ENCODE measurements around the gene NDUFA8. TPM values are rescaled to one million over a fixed set of nuclear protein-coding genes. Genes with fewer than 3 reads are reported as not detected.

Gene NDUFA8
- total RNA-seq = 1.2 TPM

DNA sequence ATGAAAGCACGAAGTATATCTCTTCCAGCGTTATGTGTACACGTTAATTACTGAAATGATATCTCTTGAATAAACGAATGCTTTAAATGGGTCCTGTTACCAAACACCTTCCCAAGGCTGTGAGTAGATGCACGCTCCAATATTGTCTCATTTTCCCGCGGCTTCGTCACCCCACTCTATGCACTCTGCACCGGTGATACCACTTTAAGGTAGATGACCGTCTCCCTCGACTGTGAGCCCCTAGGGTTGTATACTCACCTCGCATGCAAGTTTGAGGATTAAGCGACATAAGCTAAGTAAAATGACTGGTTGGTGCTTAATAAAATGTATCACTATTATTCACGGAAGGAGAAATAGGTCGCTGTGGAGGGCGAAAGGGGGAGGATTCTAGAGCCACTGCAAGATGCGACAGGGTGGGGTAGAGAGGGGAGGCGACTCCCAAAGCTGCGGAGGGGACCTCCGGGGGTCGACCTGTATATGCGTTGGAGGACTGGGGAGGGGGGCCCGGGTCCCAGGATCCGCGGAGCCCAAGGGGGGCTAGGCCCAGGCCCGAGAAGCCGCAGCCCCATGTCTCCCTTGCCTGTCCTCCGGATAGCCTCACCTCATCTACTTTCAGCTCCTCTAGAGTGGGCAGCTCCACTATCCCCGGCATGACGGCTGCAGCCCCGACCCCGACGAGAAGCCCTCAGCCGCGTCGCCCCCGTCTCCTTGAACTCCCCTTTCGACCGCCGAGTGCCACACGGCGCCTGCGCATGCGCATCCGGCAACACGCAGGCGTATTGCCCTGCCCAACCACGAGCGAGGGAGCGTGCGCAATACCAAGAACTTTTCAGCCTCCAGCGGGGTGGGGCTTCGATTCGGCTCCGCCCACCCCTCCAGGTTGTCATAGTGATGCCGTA is at the start of gene NDUFA8, which contains the start of gene MORN5:
NDUFA8 (minus strand) TSS at position 754 of the 899 bp plus-strand sequence; CDS start at position 652, 102 bp downstream.
MORN5 (plus strand) TSS at position 883 of the 899 bp plus-strand sequence. CDS start 65 bp downstream, outside the sequence.
- Histone ChIP-seq H3K9me3 (ENCODE audit: low read depth, low read length) (no peaks in the 10 kb centered on the region), H3K4me1 (ENCODE audit: insufficient read depth, low read length) (peaks cover 11% of the 10 kb centered on the region), H3K27me3 (ENCODE audit: insufficient read depth, low read length) (peaks cover 4% of the 10 kb centered on the region), H3K4me3 (ENCODE audit: low read length) (peak within 1 kb of the TSS; percentile 80)

DNA sequence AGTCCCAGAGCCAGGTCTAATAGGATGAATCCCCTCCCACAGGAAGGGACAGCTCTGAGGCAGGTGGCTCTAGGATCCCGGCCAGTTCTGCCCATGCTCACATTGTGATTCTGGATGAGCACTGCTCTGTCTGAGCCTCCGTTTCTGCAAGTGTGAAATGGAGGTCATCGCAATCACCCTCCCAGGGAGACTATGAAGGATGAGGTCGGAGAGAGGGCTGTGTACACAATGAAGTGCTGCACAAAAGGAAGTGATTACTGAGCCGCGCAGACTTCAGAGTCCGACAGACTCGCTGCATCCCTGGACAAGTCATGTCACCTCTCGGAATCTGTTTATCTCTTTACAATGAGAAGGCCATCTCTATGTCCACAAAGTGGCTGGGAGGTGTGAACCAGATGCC is 47.5 kb upstream of the NDUFA8 start:
- Histone ChIP-seq H3K4me3 (ENCODE audit: low read length) (no peak overlapping the region), H3K4me1 (ENCODE audit: insufficient read depth, low read length) (no peaks in the 10 kb centered on the region), H3K9me3 (ENCODE audit: low read depth, low read length) (no peaks in the 10 kb centered on the region), H3K27me3 (ENCODE audit: insufficient read depth, low read length) (peaks cover 11% of the 10 kb centered on the region)

DNA sequence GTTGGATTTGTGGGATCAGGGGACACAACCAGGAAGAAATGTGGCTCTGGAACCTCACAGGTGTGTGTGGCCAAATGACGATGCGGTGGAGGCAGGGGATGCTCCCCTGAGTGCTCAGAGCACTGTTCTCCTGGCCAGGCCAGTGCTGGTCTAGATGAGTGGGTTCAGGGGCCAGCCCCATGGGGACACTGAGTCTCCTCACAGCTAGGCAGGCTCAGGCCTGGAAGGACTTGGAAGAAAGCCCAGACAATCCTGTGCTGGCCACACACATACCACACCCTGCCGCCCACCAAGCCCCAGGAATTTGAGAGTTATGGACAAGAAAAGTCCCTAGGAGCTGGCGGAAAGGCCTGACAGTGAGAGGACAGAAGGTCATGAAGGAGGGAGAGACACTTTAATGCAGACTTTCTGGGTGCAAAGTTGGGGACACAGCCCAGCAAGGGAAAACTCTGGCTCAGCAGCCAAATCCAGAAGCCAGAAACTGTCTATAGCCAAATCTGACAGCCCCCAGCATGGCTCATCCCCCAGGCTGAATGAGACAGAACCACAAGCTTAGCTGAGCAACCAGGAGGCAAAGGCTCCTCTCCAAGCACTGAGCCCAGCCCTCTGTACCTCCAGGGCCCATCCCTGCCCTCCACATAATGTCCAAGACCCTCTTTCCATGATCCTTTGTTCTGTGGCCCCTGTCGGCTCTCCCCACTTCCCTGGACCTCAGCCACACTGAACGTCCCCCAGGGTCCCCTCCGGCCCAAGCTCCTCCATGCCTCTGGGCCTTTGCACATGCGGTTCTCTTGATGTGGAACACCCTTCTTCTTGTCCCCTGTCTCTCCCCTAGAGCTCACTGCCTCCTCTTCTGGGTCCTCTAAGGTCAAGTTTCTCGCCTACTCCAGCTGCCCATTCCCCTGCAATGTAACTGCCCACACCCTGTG is 46.8 kb upstream of the NDUFA8 start:
- H3K27me3 ChIP-seq (ENCODE audit: insufficient read depth, low read length) = peaks cover 3% of the 10 kb centered on the region
- H3K4me3 ChIP-seq (ENCODE audit: low read length) = no peak overlapping the region
- no peaks in the 10 kb centered on the region for H3K9me3 ChIP-seq (ENCODE audit: low read depth, low read length)
- no peaks in the 10 kb centered on the region for H3K4me1 ChIP-seq (ENCODE audit: insufficient read depth, low read length)

DNA sequence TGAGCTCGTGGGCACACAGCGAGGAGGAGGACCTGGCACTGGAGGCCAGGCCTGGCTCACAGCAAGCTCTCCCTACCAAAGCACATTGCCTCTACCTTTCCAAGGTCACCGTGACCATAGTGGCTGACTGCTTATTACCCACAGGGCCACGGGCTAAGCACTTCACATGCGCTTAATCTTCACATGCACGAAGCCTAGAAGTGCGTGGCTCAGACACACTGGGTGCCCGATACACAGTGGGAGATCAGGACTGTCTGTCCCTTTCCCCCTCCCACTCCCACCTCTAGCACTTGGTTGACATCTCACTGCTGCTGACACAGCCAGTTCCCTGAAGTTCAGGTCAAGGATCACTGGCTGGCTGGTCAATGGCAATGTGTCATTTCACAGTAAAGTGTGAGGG is 45.6 kb upstream of the NDUFA8 start:
- no peaks in the 10 kb centered on the region for H3K4me1 ChIP-seq (ENCODE audit: insufficient read depth, low read length)
- no peaks in the 10 kb centered on the region for H3K27me3 ChIP-seq (ENCODE audit: insufficient read depth, low read length)
- no peak overlapping the region for H3K4me3 ChIP-seq (ENCODE audit: low read length)
- no peaks in the 10 kb centered on the region for H3K9me3 ChIP-seq (ENCODE audit: low read depth, low read length)

DNA sequence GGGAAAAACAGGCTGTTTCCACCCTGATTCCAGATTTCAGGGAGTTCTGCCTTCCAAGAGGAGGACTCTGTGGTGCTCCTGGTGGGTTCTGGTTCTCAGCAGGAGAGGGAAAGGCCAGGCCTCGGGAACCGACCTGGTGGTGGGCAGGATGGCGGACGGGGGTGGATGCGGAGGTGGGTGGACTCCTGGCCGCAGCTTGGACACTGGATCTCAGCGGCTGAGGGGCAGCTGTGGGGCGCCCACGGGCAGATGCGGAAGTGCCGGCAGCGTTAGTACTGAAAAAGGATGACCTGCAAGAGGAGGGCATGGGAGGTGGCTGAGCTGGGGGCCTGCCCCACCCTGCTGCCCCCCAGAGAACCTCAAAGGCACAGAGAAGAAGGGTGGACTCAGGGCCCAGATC is 44.9 kb upstream of the NDUFA8 start:
- no peaks in the 10 kb centered on the region for H3K4me1 ChIP-seq (ENCODE audit: insufficient read depth, low read length)
- no peak overlapping the region for H3K4me3 ChIP-seq (ENCODE audit: low read length)
- H3K27me3 ChIP-seq (ENCODE audit: insufficient read depth, low read length) = no peaks in the 10 kb centered on the region
- H3K9me3 ChIP-seq (ENCODE audit: low read depth, low read length) = no peaks in the 10 kb centered on the region

DNA sequence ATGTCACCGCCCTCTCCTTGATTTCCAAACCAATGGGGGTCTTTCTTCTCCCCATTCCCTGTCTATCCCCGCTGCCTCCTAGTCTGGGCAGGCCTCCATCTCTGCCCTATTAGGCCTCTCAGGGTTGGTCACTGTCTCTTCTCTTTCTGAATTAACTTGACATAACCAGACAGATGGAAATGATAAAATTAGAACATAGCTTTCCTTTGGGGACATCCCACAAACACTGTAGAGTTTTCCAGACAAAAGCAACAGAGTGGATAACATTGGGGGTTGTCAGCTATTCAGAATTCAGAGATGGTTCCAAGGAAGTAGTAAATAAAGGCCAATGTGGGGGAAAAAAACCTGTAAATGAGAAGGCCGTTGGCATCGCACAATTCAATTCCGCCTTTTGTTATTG is 44.5 kb upstream of the NDUFA8 start:
- no peak overlapping the region for H3K4me3 ChIP-seq (ENCODE audit: low read length)
- H3K4me1 ChIP-seq (ENCODE audit: insufficient read depth, low read length) = no peaks in the 10 kb centered on the region
- no peaks in the 10 kb centered on the region for H3K9me3 ChIP-seq (ENCODE audit: low read depth, low read length)
- no peaks in the 10 kb centered on the region for H3K27me3 ChIP-seq (ENCODE audit: insufficient read depth, low read length)

DNA sequence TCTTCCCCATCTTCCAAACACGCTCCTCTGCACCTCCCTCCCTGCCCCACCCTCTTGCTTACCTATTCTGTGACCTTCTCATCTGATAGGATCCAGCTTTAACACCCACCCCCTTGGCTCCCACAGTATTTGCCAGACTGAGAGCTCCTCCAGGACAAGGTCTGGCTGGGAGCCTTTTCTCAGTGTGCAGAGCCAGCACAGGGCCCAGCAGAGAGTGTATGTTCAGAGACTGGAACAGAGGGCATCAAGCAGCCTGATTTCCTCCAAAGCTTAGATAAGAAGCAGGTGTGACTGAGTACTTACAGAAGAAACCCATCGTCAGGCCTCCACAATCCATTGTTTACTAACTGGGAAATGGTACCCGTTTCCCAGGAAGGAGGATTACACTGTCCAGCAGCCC is 42.5 kb upstream of the NDUFA8 start:
- Histone ChIP-seq H3K4me1 (ENCODE audit: insufficient read depth, low read length) (no peaks in the 10 kb centered on the region), H3K27me3 (ENCODE audit: insufficient read depth, low read length) (no peaks in the 10 kb centered on the region), H3K4me3 (ENCODE audit: low read length) (no peak overlapping the region), H3K9me3 (ENCODE audit: low read depth, low read length) (no peaks in the 10 kb centered on the region)

DNA sequence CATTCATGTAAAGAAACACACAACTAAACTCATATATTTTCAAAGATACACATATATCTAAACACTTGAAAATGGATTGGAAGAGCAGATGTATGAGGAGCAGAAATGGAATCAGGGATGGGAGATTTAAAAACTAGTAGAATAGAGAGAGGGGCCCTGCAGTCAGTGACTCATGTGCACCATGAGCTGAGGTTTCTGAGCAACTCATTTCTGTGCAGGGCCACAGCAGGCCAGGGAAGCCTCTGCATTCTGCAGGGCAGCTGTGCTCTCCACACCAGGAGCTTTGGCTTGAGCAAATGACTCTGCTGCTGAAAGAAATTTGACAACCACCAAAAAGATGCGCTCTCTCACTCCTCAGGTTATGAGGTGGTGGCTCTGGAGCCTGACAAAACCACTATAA is 42.1 kb upstream of the NDUFA8 start:
- Histone ChIP-seq H3K9me3 (ENCODE audit: low read depth, low read length) (no peaks in the 10 kb centered on the region), H3K4me1 (ENCODE audit: insufficient read depth, low read length) (no peaks in the 10 kb centered on the region), H3K27me3 (ENCODE audit: insufficient read depth, low read length) (no peaks in the 10 kb centered on the region), H3K4me3 (ENCODE audit: low read length) (no peak overlapping the region)

DNA sequence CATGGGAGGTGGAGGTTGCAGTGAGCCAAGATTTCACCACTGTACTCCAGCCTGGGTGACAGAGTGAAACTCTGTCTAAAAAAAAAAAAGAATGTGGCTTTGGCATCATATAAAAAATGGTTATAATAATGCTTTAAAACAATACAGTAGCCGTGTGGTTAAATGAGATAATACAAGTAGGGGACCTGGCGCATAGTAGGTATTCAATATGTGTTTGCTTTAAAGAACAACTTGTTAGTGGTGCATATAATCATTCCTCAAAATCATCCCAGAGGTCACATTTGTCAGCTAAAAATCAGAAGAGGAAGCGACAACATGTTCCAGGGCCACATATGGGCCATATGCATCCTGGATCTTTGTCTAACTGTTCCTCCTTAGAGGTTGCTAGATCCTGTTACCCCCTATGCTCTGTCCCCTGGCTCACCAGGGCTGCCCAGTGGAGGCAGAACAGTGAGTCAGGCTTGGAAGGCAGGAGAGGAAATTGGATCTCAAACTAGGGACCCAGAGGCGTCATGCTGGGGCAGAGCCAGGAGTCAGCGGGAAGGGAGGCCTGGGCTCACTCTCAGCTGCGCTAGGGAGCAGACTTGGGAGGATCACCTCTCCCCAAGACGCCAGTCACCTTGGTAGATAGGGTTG is 41.5 kb upstream of the NDUFA8 start:
- H3K9me3 ChIP-seq (ENCODE audit: low read depth, low read length) = no peaks in the 10 kb centered on the region
- H3K27me3 ChIP-seq (ENCODE audit: insufficient read depth, low read length) = no peaks in the 10 kb centered on the region
- no peak overlapping the region for H3K4me3 ChIP-seq (ENCODE audit: low read length)
- no peaks in the 10 kb centered on the region for H3K4me1 ChIP-seq (ENCODE audit: insufficient read depth, low read length)

DNA sequence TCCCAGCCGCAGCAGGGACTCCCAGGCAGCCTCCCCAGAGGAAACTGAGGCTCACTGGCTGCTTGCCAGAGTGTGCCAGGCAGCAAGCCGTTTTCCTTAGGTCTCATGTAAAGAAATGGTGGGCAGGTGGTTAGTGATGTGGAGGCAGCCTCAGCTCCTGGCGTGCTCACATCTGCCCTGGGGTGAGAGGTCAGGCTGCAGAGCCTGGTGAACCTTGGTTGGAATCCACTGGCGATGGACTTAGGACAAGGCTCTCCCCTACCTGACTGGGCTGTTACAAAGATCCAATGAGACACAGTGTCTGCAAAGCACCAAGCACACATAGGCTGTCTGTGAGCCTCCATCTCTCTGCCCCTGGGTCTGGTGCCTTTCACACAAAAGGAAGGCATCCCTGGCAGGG is 38.3 kb upstream of the NDUFA8 start:
- Histone ChIP-seq H3K4me1 (ENCODE audit: insufficient read depth, low read length) (no peaks in the 10 kb centered on the region), H3K4me3 (ENCODE audit: low read length) (no peak overlapping the region), H3K27me3 (ENCODE audit: insufficient read depth, low read length) (no peaks in the 10 kb centered on the region), H3K9me3 (ENCODE audit: low read depth, low read length) (no peaks in the 10 kb centered on the region)

DNA sequence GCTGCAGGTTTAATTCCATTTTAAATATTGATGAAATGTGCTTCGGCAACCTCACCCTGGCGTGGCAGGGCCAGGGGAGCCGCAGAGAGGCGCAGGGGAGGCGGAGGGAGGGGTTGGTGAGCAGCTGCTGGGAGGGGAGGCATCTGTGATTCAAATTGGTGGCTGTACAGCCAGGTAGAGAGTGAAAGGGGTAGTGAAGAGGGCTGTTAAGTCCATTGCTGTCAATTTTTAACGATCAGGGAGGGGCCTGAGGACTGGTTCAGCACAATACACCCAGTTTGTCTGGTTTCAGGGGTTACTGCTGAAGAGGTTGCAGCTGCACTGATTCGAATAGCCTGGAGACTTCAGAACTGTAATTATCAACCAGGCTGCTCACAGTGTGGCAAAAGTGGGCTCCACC is 37.8 kb upstream of the NDUFA8 start:
- Histone ChIP-seq H3K9me3 (ENCODE audit: low read depth, low read length) (no peaks in the 10 kb centered on the region), H3K4me1 (ENCODE audit: insufficient read depth, low read length) (no peaks in the 10 kb centered on the region), H3K27me3 (ENCODE audit: insufficient read depth, low read length) (no peaks in the 10 kb centered on the region), H3K4me3 (ENCODE audit: low read length) (no peak overlapping the region)

DNA sequence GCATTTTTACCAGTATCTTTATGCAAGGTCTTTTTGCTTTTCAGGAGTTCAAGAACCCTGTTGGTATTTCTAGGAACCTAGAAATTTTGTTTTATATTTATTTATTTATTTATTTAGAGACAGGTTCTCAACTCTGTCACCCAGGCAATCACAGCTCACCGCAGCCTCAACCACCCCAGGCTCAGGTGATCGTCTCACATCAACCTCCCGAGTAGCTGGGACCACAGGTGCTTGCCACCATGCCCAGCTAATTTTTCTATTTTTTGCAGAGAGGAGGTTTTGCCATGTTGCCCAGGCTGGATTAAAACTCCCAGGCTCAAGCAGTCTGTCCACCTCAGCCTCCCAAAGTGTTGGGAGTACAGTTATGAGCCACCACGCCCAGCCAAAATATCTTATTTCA is 36.3 kb upstream of the NDUFA8 start:
- Histone ChIP-seq H3K9me3 (ENCODE audit: low read depth, low read length) (no peaks in the 10 kb centered on the region), H3K4me1 (ENCODE audit: insufficient read depth, low read length) (no peaks in the 10 kb centered on the region), H3K27me3 (ENCODE audit: insufficient read depth, low read length) (no peaks in the 10 kb centered on the region), H3K4me3 (ENCODE audit: low read length) (no peak overlapping the region)

DNA sequence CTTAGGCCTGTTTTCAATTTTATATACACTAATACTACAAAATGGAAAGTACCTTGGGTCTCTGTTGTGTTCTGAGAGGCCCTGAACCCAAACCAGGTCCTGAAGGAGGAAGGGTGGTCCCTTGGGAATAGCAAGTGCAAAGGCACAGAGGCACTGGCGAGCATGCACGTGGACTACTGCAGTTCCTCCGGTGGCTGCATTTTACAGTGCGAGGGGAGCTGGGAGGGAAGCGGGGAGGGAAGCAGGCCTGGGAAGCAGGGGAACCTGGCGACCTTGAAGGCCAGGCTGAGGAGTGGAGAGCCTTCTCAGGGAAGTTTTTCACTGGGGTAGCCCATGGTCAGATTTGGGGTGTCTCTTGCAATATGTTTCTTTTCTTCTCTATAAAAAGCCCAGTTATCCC is 34.1 kb upstream of the NDUFA8 start:
- Histone ChIP-seq H3K27me3 (ENCODE audit: insufficient read depth, low read length) (no peaks in the 10 kb centered on the region), H3K9me3 (ENCODE audit: low read depth, low read length) (no peaks in the 10 kb centered on the region), H3K4me1 (ENCODE audit: insufficient read depth, low read length) (no peaks in the 10 kb centered on the region), H3K4me3 (ENCODE audit: low read length) (no peak overlapping the region)

DNA sequence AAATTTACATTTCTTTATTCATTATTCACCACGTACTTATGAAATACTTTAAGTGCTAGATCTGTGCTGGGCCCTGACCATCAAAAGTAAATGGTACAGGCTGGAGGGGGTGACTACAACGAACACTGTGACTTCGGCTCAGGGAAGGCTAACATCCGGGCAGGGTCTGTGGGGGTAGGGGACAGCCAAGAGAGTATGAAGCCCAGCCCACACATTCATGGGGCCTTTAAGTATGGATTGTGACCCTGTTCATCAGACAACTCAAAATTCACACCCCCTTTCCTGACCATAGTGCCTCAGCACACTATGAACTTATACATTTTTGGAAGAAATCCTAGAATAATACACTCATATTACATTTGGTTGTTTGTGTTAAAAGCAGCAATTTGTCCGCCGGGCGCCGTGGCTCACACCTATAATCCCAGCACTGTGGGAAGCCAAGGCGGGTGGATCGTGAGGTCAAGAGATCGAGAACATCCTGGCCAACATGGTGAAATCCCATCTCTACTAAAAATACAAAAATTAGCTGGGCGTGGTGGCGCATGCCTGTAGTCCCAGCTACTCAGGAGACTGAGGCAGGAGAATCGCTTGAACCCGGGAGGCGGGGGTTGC is 33.4 kb upstream of the NDUFA8 start:
- Histone ChIP-seq H3K27me3 (ENCODE audit: insufficient read depth, low read length) (no peaks in the 10 kb centered on the region), H3K4me1 (ENCODE audit: insufficient read depth, low read length) (no peaks in the 10 kb centered on the region), H3K4me3 (ENCODE audit: low read length) (no peak overlapping the region), H3K9me3 (ENCODE audit: low read depth, low read length) (no peaks in the 10 kb centered on the region)
